HG03175 (cell line): ENCODE data around the gene CDC42BPG.
A peak's percentile ranks its signal among the peaks of the same experiment; 100 is the strongest.

Experiments
- ATAC-seq: cut with Tn5 transposase; IDR thresholded peaks from one replicate; pipeline ENCODE4 v1.9.1; 2021; ENCODE audit warnings: mild to moderate bottlenecking, moderate library complexity; ENCODE audit not compliant: unreplicated experiment

Gene CDC42BPG

GRCh38 chr11:64844330-64845128 lies at the start of gene CDC42BPG:
Gene CDC42BPG, minus strand, starts transcription at chr11:64844653. Its CDS starts 84 bp downstream, at chr11:64844569.
- ATAC-seq, result no peak

- no peak for ATAC-seq
Measured at GRCh38 chr11:64893194-64894069, 49.0 kb upstream of the CDC42BPG start.

GRCh38 chr11:64892838-64893193 lies 48.4 kb upstream of the CDC42BPG start:
- no peak for ATAC-seq

GRCh38 chr11:64892411-64892831 lies 48.0 kb upstream of the CDC42BPG start:
- no peak for ATAC-seq

GRCh38 chr11:64891880-64892279 lies 47.4 kb upstream of the CDC42BPG start:
- ATAC-seq, result no peak

- no peak for ATAC-seq
Measured at GRCh38 chr11:64891215-64891848, 46.9 kb upstream of the CDC42BPG start.

- ATAC-seq, result no peak
Measured at GRCh38 chr11:64890522-64890939, 46.1 kb upstream of the CDC42BPG start.

- ATAC-seq, result no peak
Measured at GRCh38 chr11:64888729-64889511, 44.5 kb upstream of the CDC42BPG start.

GRCh38 chr11:64888406-64888728 lies 43.9 kb upstream of the CDC42BPG start:
- ATAC-seq, result no peak

GRCh38 chr11:64887757-64888405 lies 43.4 kb upstream of the CDC42BPG start:
- ATAC-seq, result peak; percentile 75

- ATAC-seq, result no peak
Measured at GRCh38 chr11:64887234-64887756, 42.8 kb upstream of the CDC42BPG start.

- no peak for ATAC-seq
Measured at GRCh38 chr11:64885367-64886286, 41.2 kb upstream of the CDC42BPG start.

- no peak for ATAC-seq
Measured at GRCh38 chr11:64884019-64884418, 39.6 kb upstream of the CDC42BPG start.

- ATAC-seq, result no peak
Measured at GRCh38 chr11:64883575-64883974, 39.1 kb upstream of the CDC42BPG start.

- no peak for ATAC-seq
Measured at GRCh38 chr11:64882243-64882642, 37.8 kb upstream of the CDC42BPG start.

GRCh38 chr11:64881476-64881875 lies 37.0 kb upstream of the CDC42BPG start:
- ATAC-seq, result no peak

- no peak for ATAC-seq
Measured at GRCh38 chr11:64880240-64881001, 36.0 kb upstream of the CDC42BPG start.

- no peak for ATAC-seq
Measured at GRCh38 chr11:64879244-64879900, 34.9 kb upstream of the CDC42BPG start.
